ENCODE results near the gene C16orf46. TPM values are rescaled to one million over a fixed set of nuclear protein-coding genes. Genes with fewer than 3 reads are reported as not detected.
"Not testable (repeated sequence)": the region's sequence is repeated elsewhere in the genome, so short reads cannot be mapped to it uniquely, and the experiment has no call there.

The C16orf46 gene
- polyA plus RNA-seq (2012; ENCODE audit: missing spikeins), result 0.32 TPM

- DNase-seq (ENCODE audit: insufficient read length) (peak; percentile 93), FAIRE-seq (peak; percentile 99)
- no peak; the same call in none of the 2 replicates for TF ChIP-seq TAF1 (IDR thresholded peaks at IDR 0.05; ENCODE audit: borderline replicate concordance, low read depth, low read length)
- TF ChIP-seq POLR2A (IDR thresholded peaks at IDR 0.05; ENCODE audit: low read depth, low read length), result peak; percentile 81
- peak; percentile 79 for TF ChIP-seq POLR2AphosphoS5 (IDR thresholded peaks at IDR 0.05; ENCODE audit: low read depth, low read length)
Measured at GRCh38 chr16:81077076-81077940, at the start of gene C16orf46. Gene C16orf46, minus strand, starts transcription at chr16:81077238. Its CDS starts 13,283 bp downstream, at chr16:81063955.

GRCh38 chr16:81123092-81123852 lies 46.2 kb upstream of the C16orf46 start:
- no peak for FAIRE-seq
- DNase-seq (ENCODE audit: insufficient read length), result no peak
- TF ChIP-seq POLR2A (IDR thresholded peaks at IDR 0.05; ENCODE audit: low read depth, low read length) (no peak), POLR2AphosphoS5 (IDR thresholded peaks at IDR 0.05; ENCODE audit: low read depth, low read length) (no peak), TAF1 (IDR thresholded peaks at IDR 0.05; ENCODE audit: borderline replicate concordance, low read depth, low read length) (no peak)

- FAIRE-seq, result no peak
Measured at GRCh38 chr16:81121474-81121990, 44.5 kb upstream of the C16orf46 start.

DNA sequence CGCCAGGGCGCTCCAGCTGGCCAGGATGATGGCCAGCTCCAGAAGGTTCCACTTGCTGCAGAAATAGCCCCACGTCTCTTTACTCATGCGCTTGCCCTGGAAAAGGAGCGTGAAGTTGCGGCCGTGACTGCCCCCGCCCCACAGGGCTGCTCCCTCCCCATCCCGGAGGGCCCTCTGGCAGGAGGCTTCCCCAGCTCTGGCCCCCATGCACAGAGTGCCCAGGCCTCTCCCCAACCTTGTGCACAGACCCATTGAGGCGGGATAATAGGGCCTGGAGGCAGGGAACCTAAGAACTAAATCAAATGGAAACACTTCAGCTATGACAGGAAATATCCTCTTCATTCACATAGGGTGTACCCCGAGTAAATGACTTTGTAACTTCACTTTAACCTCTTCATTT lies 40.4 kb upstream of the C16orf46 start:
- DNase-seq (ENCODE audit: insufficient read length) (no peak), FAIRE-seq (no peak)
- TF ChIP-seq TAF1 (IDR thresholded peaks at IDR 0.05; ENCODE audit: borderline replicate concordance, low read depth, low read length), result no peak
- no peak for TF ChIP-seq POLR2A (IDR thresholded peaks at IDR 0.05; ENCODE audit: low read depth, low read length)
- no peak for TF ChIP-seq POLR2AphosphoS5 (IDR thresholded peaks at IDR 0.05; ENCODE audit: low read depth, low read length)

More at GRCh38 chr16:81121474-81121990, 44.5 kb upstream of the C16orf46 start:
- TF ChIP-seq POLR2A (IDR thresholded peaks at IDR 0.05; ENCODE audit: low read depth, low read length) (no peak), TAF1 (IDR thresholded peaks at IDR 0.05; ENCODE audit: borderline replicate concordance, low read depth, low read length) (no peak), POLR2AphosphoS5 (IDR thresholded peaks at IDR 0.05; ENCODE audit: low read depth, low read length) (no peak)
- no peak for DNase-seq (ENCODE audit: insufficient read length)

- DNase-seq (ENCODE audit: insufficient read length), result no peak
- TF ChIP-seq POLR2A (IDR thresholded peaks at IDR 0.05; ENCODE audit: low read depth, low read length), result no peak
- no peak for TF ChIP-seq TAF1 (IDR thresholded peaks at IDR 0.05; ENCODE audit: borderline replicate concordance, low read depth, low read length)
- no peak for TF ChIP-seq POLR2AphosphoS5 (IDR thresholded peaks at IDR 0.05; ENCODE audit: low read depth, low read length)
- no peak for FAIRE-seq
Measured at GRCh38 chr16:81116285-81116684, 39.2 kb upstream of the C16orf46 start.

GRCh38 chr16:81112453-81112852 lies 35.4 kb upstream of the C16orf46 start:
- no peak for TF ChIP-seq POLR2AphosphoS5 (IDR thresholded peaks at IDR 0.05; ENCODE audit: low read depth, low read length)
- no peak for TF ChIP-seq POLR2A (IDR thresholded peaks at IDR 0.05; ENCODE audit: low read depth, low read length)
- no peak for TF ChIP-seq TAF1 (IDR thresholded peaks at IDR 0.05; ENCODE audit: borderline replicate concordance, low read depth, low read length)
- DNase-seq (ENCODE audit: insufficient read length) (no peak), FAIRE-seq (no peak)

DNA sequence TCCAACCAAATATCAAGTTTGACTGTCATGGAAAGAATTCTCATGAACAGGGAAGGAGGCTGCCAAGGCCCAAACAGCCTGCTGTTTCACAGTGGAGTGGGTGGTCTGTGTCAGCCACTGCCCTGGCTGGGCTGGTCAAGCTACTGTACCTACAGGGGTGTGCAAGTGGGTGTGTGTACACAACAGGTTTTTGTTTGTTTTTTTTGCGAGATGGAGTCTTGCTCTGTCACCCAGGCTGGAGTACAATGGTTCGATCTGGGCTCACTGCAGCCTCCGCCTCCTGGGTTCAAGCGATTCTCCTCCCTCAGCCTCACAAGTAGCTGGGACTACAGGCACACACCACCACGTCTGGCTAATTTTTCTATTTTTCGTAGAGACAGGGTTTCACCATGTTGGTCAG lies 32.2 kb upstream of the C16orf46 start:
- DNase-seq (ENCODE audit: insufficient read length); FAIRE-seq: not testable (repeated sequence)

DNA sequence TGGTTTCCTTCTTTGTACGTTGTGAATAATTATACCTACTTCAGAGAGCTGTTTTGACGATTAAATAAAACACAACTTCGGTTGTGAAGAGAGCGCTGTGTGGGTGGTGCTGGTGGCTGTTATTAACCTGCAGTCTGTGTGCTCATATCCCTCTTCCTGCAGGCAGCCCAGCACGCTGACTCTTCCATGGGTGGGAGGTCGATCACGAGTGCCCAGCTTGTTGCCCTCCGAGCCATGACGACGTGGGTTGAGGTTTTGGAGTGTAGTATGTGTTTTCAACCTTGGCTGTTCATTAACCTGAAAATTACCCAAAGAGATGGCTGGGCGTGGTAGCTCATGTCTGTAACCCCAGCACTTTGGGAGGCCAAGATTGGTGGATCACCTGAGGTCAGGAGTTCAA lies 30.5 kb upstream of the C16orf46 start:
- no peak for FAIRE-seq
- no peak for DNase-seq (ENCODE audit: insufficient read length)
- no peak for TF ChIP-seq POLR2A (IDR thresholded peaks at IDR 0.05; ENCODE audit: low read depth, low read length)
- no peak for TF ChIP-seq TAF1 (IDR thresholded peaks at IDR 0.05; ENCODE audit: borderline replicate concordance, low read depth, low read length)
- TF ChIP-seq POLR2AphosphoS5 (IDR thresholded peaks at IDR 0.05; ENCODE audit: low read depth, low read length), result no peak

DNA sequence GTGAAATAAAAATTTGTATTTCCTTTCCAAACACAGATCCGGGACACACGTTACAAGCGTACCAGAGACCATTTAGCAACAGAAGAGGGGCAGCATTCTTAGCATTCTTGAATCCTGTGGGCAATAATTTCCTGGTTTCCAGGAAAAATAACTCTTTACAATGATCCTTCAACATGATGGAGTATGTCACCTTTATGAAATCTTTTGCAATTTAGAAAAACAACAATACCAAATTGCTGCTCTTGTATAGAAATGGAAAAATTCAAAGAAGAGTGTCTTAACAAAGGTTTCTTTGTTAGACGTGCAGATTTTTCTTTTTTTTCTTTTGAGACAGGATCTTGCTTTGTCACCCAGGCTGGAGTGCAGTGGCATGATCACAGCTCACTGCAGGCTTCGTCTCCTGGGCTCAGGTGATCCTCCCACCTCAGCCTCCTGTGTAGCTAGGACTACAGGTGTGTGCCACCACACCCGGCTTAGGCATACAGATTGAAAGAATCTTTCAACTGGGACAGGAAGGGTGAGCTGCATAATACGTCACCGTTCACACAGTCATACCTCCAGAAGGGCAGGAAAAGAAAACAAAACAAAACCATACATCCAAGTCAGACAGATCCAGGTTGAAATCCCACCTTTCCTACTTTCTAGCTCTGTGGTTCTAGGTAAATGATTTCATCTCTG lies 29.9 kb upstream of the C16orf46 start:
- DNase-seq (ENCODE audit: insufficient read length) (no peak), FAIRE-seq (no peak)
- no peak for TF ChIP-seq POLR2A (IDR thresholded peaks at IDR 0.05; ENCODE audit: low read depth, low read length)
- TF ChIP-seq POLR2AphosphoS5 (IDR thresholded peaks at IDR 0.05; ENCODE audit: low read depth, low read length), result no peak
- no peak for TF ChIP-seq TAF1 (IDR thresholded peaks at IDR 0.05; ENCODE audit: borderline replicate concordance, low read depth, low read length)

DNA sequence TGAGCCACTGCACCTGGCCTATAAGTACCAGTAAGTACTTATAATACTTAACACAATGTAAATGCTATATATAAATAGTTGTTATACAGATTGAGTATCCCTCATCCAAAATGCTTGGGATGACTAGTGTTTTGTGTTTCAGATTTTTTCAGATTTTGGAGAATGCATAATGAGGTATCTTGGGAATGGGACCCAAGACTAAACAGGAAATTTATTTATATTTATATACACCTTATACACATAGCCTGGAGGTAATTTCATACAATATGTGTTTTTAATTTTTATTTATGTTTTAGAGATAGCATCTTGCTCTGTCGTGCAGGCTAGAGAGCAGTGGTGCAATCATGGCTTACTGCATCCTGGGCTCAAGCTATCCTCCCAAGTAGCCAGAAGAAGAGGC lies 28.9 kb upstream of the C16orf46 start:
- TF ChIP-seq POLR2A (IDR thresholded peaks at IDR 0.05; ENCODE audit: low read depth, low read length) (no peak), POLR2AphosphoS5 (IDR thresholded peaks at IDR 0.05; ENCODE audit: low read depth, low read length) (no peak), TAF1 (IDR thresholded peaks at IDR 0.05; ENCODE audit: borderline replicate concordance, low read depth, low read length) (no peak)
- DNase-seq (ENCODE audit: insufficient read length), result no peak
- no peak for FAIRE-seq

DNA sequence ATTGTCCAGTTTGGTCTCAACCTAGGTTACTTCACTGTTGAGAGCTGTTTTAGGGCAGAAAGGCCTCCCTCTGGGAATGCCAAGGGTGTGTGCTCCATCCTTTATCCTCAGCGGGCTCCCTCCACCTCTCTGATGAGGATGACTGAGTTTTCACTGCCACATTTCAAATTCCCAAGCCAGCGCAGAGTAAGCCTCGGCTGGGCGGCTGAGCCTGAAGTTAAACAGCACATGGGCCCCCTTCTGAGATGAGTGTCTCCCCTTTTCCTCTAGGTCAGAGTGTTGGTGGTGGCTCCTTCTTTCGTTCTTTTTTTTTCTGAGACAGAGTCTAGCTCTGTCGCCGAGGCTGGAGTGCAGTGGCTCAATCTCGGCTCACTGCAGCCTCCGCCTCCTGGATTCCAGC lies 24.7 kb upstream of the C16orf46 start:
- no peak for FAIRE-seq
- no peak for TF ChIP-seq POLR2A (IDR thresholded peaks at IDR 0.05; ENCODE audit: low read depth, low read length)
- TF ChIP-seq POLR2AphosphoS5 (IDR thresholded peaks at IDR 0.05; ENCODE audit: low read depth, low read length), result no peak
- no peak for TF ChIP-seq TAF1 (IDR thresholded peaks at IDR 0.05; ENCODE audit: borderline replicate concordance, low read depth, low read length)

More for the DNA sequence above, 24.7 kb upstream of the C16orf46 start:
- DNase-seq (ENCODE audit: insufficient read length), result no peak

All from GM12892 (cell line).